ENCODE results near the gene TMEM117.

GRCh38 chr12:44148936-44149335 is 313.1 kb downstream of the TMEM117 start:
- TF ChIP-seq CTCF (IDR thresholded peaks at IDR 0.05; ENCODE audit: low read depth, low read length, poor library complexity, severe bottlenecking) (no peak), EZH2phosphoT487 (IDR thresholded peaks at IDR 0.05; ENCODE audit: borderline replicate concordance, low read length) (no peak)
